Uterus (tissue), 4 donors: ENCODE data around the gene KDM4C. TPM values are rescaled to one million over a fixed set of nuclear protein-coding genes. Genes with fewer than 3 reads are reported as not detected.

Source experiments
- DNase-seq, 2 donors: peaks; one replicate each; pipeline ENCODE4 v3.0.0-alpha.2; 2019 to 2020
- H3K27ac ChIP-seq, 2 donors: fragments of 200-600 bp; sonication (generic); 1 replicate in 1 of 2; 2 replicates in 1 of 2; pipeline ENCODE4 v1.5.1; 2016 to 2018
- H3K27me3 ChIP-seq, 2 donors: fragments of 200-600 bp; sonication (generic); one replicate each; pipeline ENCODE4 v1.5.1; 2018 to 2019; ENCODE audit warnings: control low read depth in 1 of 2
- H3K36me3 ChIP-seq, 2 donors: fragments of 200-600 bp; sonication (generic); one replicate each; pipeline ENCODE4 v1.5.1; 2019; ENCODE audit warnings: control low read depth in 1 of 2
- H3K4me1 ChIP-seq, 2 donors: fragments of 200-600 bp; sonication (generic); one replicate each; pipeline ENCODE4 v1.5.1; 2018 to 2019; ENCODE audit warnings: control low read depth in 1 of 2
- H3K4me3 ChIP-seq, 2 donors: fragments of 200-600 bp; sonication (generic); 1 replicate in 1 of 2; 2 replicates in 1 of 2; pipeline ENCODE4 v1.5.1; 2018 to 2019; ENCODE audit warnings: mild to moderate bottlenecking in 1 of 2
- H3K9me3 ChIP-seq, 2 donors: fragments of 200-600 bp; sonication (generic); one replicate each; pipeline ENCODE4 v1.5.1; 2019; ENCODE audit warnings: control low read depth in 1 of 2
- POLR2A ChIP-seq, 2 donors: fragments of 450-650 bp; IDR thresholded peaks; one replicate each; pipeline ENCODE4 v1.6.1; 2016; ENCODE audit warnings: antibody characterized with exemption in 2 of 2, mild to moderate bottlenecking in 1 of 2, moderate library complexity in 1 of 2
- intact Hi-C: fragments of 100-400 bp; cut with DNase I; formaldehyde crosslinking; loops from one replicate; pipeline ENCODE4 v1.15.1; 2023; ENCODE audit warnings: low total_unique reads
- total RNA-seq, 4 donors: library from RNA; depleted of rRNA in 3 of 4; stranded (reverse); fragments of >200 nt in 3 of 4; gene quantifications; one replicate each; pipeline versions ENCODE4 v1.1.0 to v1.2.4, GENCODE V29; 2014 to 2023
- TF ChIP-seq, protein P1 (sequence below), 4 experiments: fragments of 200-600 bp in 2 of 4; fragments of 450-650 bp in 2 of 4; sonication (generic) in 2 of 4; IDR thresholded peaks; one replicate each; pipeline ENCODE4 v1.5.1; 2016 to 2019; ENCODE audit warnings: antibody characterized with exemption in 4 of 4, mild to moderate bottlenecking in 2 of 4, moderate library complexity in 1 of 4
- donor health status: DM: yes; HTN: yes; CAD: no.

The KDM4C gene
- total RNA-seq, 4 donors from 2014 or later, result 29.1 to 61.4 (median 45.5) TPM

DNA sequence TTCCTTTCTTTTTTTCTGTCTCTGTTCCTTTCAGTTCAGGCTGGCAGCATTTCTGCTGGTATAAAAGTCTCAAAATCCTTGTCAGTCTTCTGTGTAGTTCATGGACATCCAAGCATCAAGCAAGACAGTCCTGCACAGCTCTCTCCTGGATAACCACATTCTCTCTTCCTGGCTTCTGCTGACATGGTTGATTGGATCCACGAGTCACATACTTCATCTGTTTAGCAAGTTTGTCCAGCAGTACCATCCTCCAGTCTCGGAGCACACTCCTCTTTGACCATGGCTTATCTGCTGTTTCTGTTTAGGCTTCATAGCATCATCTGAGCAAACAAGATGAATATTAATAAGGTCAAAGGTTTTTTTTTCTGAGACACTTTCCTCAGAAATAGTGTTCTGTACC is 220.8 kb downstream of the KDM4C start:
- Histone ChIP-seq H3K36me3 (no peaks in the 10 kb centered on the region), H3K9me3 (no peaks in the 10 kb centered on the region), H3K4me1 (no peaks in the 10 kb centered on the region), H3K27me3 (no peaks in the 10 kb centered on the region), H3K27ac (no peak overlapping the region), H3K4me3 (no peak overlapping the region)
- no peak for DNase-seq
- TF ChIP-seq, protein P1, sequence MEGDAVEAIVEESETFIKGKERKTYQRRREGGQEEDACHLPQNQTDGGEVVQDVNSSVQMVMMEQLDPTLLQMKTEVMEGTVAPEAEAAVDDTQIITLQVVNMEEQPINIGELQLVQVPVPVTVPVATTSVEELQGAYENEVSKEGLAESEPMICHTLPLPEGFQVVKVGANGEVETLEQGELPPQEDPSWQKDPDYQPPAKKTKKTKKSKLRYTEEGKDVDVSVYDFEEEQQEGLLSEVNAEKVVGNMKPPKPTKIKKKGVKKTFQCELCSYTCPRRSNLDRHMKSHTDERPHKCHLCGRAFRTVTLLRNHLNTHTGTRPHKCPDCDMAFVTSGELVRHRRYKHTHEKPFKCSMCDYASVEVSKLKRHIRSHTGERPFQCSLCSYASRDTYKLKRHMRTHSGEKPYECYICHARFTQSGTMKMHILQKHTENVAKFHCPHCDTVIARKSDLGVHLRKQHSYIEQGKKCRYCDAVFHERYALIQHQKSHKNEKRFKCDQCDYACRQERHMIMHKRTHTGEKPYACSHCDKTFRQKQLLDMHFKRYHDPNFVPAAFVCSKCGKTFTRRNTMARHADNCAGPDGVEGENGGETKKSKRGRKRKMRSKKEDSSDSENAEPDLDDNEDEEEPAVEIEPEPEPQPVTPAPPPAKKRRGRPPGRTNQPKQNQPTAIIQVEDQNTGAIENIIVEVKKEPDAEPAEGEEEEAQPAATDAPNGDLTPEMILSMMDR (IDR thresholded peaks at IDR 0.05), result no peak
- TF ChIP-seq POLR2A (IDR thresholded peaks at IDR 0.05), result no peak
- intact Hi-C loops, result no loop called here

- Histone ChIP-seq H3K4me1 (no peaks in the 10 kb centered on the region), H3K4me3 (no peak overlapping the region), H3K27ac (no peak overlapping the region), H3K9me3 (no peaks in the 10 kb centered on the region), H3K36me3 (no peaks in the 10 kb centered on the region), H3K27me3 (no peaks in the 10 kb centered on the region)
- intact Hi-C loops, result no loop called here
- DNase-seq, result no peak
- TF ChIP-seq, protein P1 (IDR thresholded peaks at IDR 0.05), result no peak
- no peak for TF ChIP-seq POLR2A (IDR thresholded peaks at IDR 0.05)
Measured at GRCh38 chr9:6984941-6985578, 227.3 kb downstream of the KDM4C start.

- intact Hi-C loops, result no loop called here
- Histone ChIP-seq H3K27me3 (no peaks in the 10 kb centered on the region), H3K27ac (no peak overlapping the region), H3K4me3 (no peak overlapping the region), H3K36me3 (no peaks in the 10 kb centered on the region), H3K9me3 (no peaks in the 10 kb centered on the region), H3K4me1 (no peaks in the 10 kb centered on the region)
- no peak for DNase-seq
- no peak for TF ChIP-seq POLR2A (IDR thresholded peaks at IDR 0.05)
- TF ChIP-seq, protein P1 (IDR thresholded peaks at IDR 0.05), result no peak
Measured at GRCh38 chr9:6986141-6986815, 228.5 kb downstream of the KDM4C start.

GRCh38 chr9:6987381-6987780 is 229.6 kb downstream of the KDM4C start:
- no peaks in the 10 kb centered on the region for H3K4me1 ChIP-seq
- no peak overlapping the region for H3K27ac ChIP-seq
- H3K4me3 ChIP-seq, result no peak overlapping the region
- no peak for TF ChIP-seq POLR2A (IDR thresholded peaks at IDR 0.05)
- TF ChIP-seq, protein P1 (IDR thresholded peaks at IDR 0.05), result no peak
- no peaks in the 10 kb centered on the region for H3K27me3 ChIP-seq
- DNase-seq, result no peak
- intact Hi-C loops, result no loop called here
- no peaks in the 10 kb centered on the region for H3K9me3 ChIP-seq
- H3K36me3 ChIP-seq, result no peaks in the 10 kb centered on the region

DNA sequence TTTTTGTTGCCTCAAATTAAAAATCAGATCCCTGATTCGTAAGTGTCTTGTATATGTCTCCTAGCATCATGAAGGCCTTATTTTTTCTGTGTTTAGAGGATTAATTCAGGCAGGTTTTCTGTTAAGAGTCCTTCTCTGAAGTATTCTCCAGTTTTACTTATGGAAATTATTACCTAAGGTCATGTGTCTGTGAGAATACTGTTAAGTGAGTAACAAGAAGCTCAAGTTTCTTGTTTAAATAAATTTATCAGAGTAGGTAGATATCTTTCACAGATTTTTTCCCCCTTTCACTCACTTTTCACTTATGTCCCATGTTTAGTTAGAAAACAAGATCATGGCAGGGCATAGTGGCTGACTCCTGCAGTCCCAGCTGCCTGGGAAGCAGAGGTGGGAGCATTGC is 233.6 kb downstream of the KDM4C start:
- TF ChIP-seq, protein P1 (IDR thresholded peaks at IDR 0.05), result no peak
- no peak for TF ChIP-seq POLR2A (IDR thresholded peaks at IDR 0.05)
- DNase-seq, result no peak
- H3K4me1 ChIP-seq, result no peaks in the 10 kb centered on the region
- no peaks in the 10 kb centered on the region for H3K27me3 ChIP-seq
- intact Hi-C loops, result no loop called here
- no peaks in the 10 kb centered on the region for H3K36me3 ChIP-seq
- H3K27ac ChIP-seq, result no peak overlapping the region
- no peaks in the 10 kb centered on the region for H3K9me3 ChIP-seq
- no peak overlapping the region for H3K4me3 ChIP-seq
